Tibial nerve (tissue), 4 donors: ENCODE results near the gene SRSF5. TPM values are rescaled to one million over a fixed set of nuclear protein-coding genes. Genes with fewer than 3 reads are reported as not detected.

Experiments
- DNase-seq, 2 donors: peaks; one replicate each; pipeline ENCODE4 v3.0.0-alpha.2; 2019; ENCODE audit warnings: low spot score in 2 of 2
- H3K27ac ChIP-seq, 4 donors: fragments of 200-600 bp; sonication (generic) in 3 of 4; one replicate each; pipeline ENCODE4 v1.5.1; 2017 to 2019; ENCODE audit warnings: mild to moderate bottlenecking in 1 of 4
- H3K27me3 ChIP-seq, 2 donors: fragments of 200-600 bp; sonication (generic) in 1 of 2; one replicate each; pipeline versions ENCODE4 v1.5.1 to v1.6.0; 2017 to 2019
- H3K36me3 ChIP-seq, 3 donors: fragments of 200-600 bp; sonication (generic); one replicate each; pipeline ENCODE4 v1.5.1; 2018 to 2019
- H3K4me1 ChIP-seq, 4 donors: fragments of 200-600 bp; sonication (generic) in 3 of 4; one replicate each; pipeline ENCODE4 v1.5.1; 2017 to 2019
- H3K4me3 ChIP-seq, 4 donors: fragments of 200-600 bp; sonication (generic) in 3 of 4; one replicate each; pipeline ENCODE4 v1.5.1; 2017 to 2019; ENCODE audit warnings: mild to moderate bottlenecking in 1 of 4, moderate library complexity in 1 of 4
- H3K9me3 ChIP-seq, 4 donors: fragments of 200-600 bp; sonication (generic) in 3 of 4; one replicate each; pipeline ENCODE4 v1.5.1; 2017 to 2019
- EP300 ChIP-seq, 2 donors: sonication (generic); formaldehyde crosslinking; IDR thresholded peaks; one replicate each; pipeline ENCODE4 v1.6.1; 2017; ENCODE audit warnings: antibody characterized with exemption in 2 of 2, mild to moderate bottlenecking in 1 of 2
- POLR2A ChIP-seq, 2 donors: fragments of 450-650 bp; IDR thresholded peaks; one replicate each; pipeline ENCODE4 v1.6.1; 2017; ENCODE audit warnings: antibody characterized with exemption in 2 of 2, mild to moderate bottlenecking in 2 of 2, moderate library complexity in 2 of 2
- WGBS, 2 donors: methylation state at CpG; one replicate each; pipeline ENCODE4 v1.1.5; 2018; 5-methylcytosine and 5-hydroxymethylcytosine counted together
- total RNA-seq, 4 donors: library from RNA; depleted of rRNA; stranded (reverse); fragments of >200 nt; gene quantifications; one replicate each; pipeline ENCODE4 v1.1.0, GENCODE V29; 2016
- TF ChIP-seq, protein P1 (sequence below), 5 experiments: fragments of 200-600 bp in 3 of 5; fragments of 450-650 bp in 2 of 5; sonication (generic) in 3 of 5; IDR thresholded peaks; one replicate each; pipeline ENCODE4 v1.5.1; 2016 to 2019; ENCODE audit warnings: antibody characterized with exemption in 5 of 5, mild to moderate bottlenecking in 3 of 5, moderate library complexity in 2 of 5

The SRSF5 gene
- total RNA-seq, 4 donors from 2014 or later, result 308 to 470 (median 361) TPM

DNA sequence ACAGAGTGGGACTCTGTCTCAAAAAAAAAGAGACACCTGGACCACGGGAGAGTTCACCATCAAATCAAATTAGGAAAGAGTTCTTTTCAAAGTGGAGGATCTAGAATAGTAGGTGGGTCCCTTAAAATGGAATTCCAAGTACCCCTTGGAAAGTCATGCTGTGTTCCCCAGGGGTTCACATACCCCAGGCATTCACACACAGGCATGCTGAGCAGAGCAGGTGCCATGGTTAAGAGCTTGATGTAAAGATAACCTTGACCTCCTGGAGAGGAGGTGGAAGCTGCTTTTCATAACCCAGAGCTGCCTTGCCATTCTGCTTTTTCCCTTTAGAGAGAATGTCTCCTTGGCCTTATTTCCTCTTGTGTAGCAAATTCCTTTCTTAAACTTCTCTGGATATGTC lies 14.2 kb upstream of the SRSF5 start:
- Histone ChIP-seq H3K27ac (no peak overlapping the region), H3K36me3 (no peaks in the 10 kb centered on the region), H3K27me3 (no peaks in the 10 kb centered on the region), H3K4me1 (no peaks in the 10 kb centered on the region), H3K9me3 (no peaks in the 10 kb centered on the region), H3K4me3 (no peak overlapping the region)
- DNase-seq, result no peak
- TF ChIP-seq, protein P1, sequence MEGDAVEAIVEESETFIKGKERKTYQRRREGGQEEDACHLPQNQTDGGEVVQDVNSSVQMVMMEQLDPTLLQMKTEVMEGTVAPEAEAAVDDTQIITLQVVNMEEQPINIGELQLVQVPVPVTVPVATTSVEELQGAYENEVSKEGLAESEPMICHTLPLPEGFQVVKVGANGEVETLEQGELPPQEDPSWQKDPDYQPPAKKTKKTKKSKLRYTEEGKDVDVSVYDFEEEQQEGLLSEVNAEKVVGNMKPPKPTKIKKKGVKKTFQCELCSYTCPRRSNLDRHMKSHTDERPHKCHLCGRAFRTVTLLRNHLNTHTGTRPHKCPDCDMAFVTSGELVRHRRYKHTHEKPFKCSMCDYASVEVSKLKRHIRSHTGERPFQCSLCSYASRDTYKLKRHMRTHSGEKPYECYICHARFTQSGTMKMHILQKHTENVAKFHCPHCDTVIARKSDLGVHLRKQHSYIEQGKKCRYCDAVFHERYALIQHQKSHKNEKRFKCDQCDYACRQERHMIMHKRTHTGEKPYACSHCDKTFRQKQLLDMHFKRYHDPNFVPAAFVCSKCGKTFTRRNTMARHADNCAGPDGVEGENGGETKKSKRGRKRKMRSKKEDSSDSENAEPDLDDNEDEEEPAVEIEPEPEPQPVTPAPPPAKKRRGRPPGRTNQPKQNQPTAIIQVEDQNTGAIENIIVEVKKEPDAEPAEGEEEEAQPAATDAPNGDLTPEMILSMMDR (IDR thresholded peaks at IDR 0.05), result no peak
- TF ChIP-seq POLR2A (IDR thresholded peaks at IDR 0.05) (no peak), EP300 (IDR thresholded peaks at IDR 0.05) (no peak)
- WGBS, 2 donors, result 48 to 52% methylated on average over 1 of the region's 1 CpG

DNA sequence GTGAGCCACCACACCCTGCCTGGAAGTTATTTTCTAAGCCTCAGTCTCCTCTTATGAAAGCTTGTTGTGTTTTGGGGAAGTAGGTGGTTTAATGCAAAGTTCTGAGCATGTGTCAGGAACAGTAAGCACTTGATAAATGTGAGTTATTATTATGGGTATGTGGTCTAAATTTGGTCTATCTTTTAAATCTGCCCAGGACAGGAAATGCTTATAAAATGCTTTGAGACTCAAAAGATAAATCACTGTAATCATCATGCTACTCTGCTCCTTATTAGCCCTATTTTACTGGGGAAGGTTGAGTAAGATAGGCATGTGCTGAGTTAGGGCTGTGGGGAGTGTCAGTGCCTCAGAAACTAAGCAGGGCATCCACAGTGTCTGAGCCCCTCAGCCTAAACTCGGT lies 13.1 kb upstream of the SRSF5 start:
- Histone ChIP-seq H3K27ac (no peak overlapping the region), H3K4me1 (no peaks in the 10 kb centered on the region), H3K4me3 (no peak overlapping the region), H3K27me3 (no peaks in the 10 kb centered on the region), H3K9me3 (no peaks in the 10 kb centered on the region), H3K36me3 (no peaks in the 10 kb centered on the region)
- WGBS, 2 donors, result 62 to 94% methylated on average over 1 of the region's 1 CpG
- TF ChIP-seq, protein P1 (IDR thresholded peaks at IDR 0.05), result no peak
- TF ChIP-seq EP300 (IDR thresholded peaks at IDR 0.05) (no peak), POLR2A (IDR thresholded peaks at IDR 0.05) (no peak)
- DNase-seq, result no peak

- H3K4me3 ChIP-seq, result no peak overlapping the region
- TF ChIP-seq EP300 (IDR thresholded peaks at IDR 0.05) (no peak), POLR2A (IDR thresholded peaks at IDR 0.05) (no peak)
- H3K4me1 ChIP-seq, result no peaks in the 10 kb centered on the region
- no peak overlapping the region for H3K27ac ChIP-seq
- no peak for DNase-seq
- 95 to 96% methylated on average over 2 of the region's 2 CpGs for WGBS, 2 donors
- no peaks in the 10 kb centered on the region for H3K36me3 ChIP-seq
- H3K27me3 ChIP-seq, result no peaks in the 10 kb centered on the region
- H3K9me3 ChIP-seq, result no peaks in the 10 kb centered on the region
These were observed 12.5 kb upstream of the SRSF5 start for GRCh38 chr14:69754487-69754886.

GRCh38 chr14:69755296-69755695 lies 11.6 kb upstream of the SRSF5 start:
- Histone ChIP-seq H3K27ac (peak overlapping the region in 1 of 4 donors; percentile 47), H3K36me3 (no peaks in the 10 kb centered on the region), H3K4me1 (no peaks in the 10 kb centered on the region), H3K27me3 (no peaks in the 10 kb centered on the region), H3K9me3 (no peaks in the 10 kb centered on the region), H3K4me3 (no peak overlapping the region)
- no peak for DNase-seq
- TF ChIP-seq POLR2A (IDR thresholded peaks at IDR 0.05), result no peak
- no peak for TF ChIP-seq EP300 (IDR thresholded peaks at IDR 0.05)

DNA sequence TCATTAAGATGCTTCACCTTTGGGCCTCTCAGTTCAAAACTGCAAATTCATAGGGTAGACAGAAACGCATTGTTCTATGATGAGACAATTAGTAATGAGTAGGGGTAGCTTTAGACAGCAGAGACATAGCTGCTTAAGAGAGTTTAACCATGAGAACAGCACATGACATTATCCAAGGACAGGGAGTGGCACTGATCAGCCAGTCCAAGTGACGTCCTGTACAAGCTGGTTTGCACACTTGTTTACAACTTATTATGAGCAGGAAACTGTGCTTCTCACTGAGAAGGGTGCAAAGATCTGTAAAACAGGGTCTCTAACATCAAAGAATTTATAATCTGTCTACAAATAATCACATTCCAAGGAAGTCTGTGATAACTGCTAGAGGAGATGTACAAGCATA lies 11.2 kb upstream of the SRSF5 start:
- Histone ChIP-seq H3K4me3 (no peak overlapping the region), H3K9me3 (no peaks in the 10 kb centered on the region), H3K4me1 (no peaks in the 10 kb centered on the region), H3K27me3 (no peaks in the 10 kb centered on the region), H3K36me3 (no peaks in the 10 kb centered on the region), H3K27ac (peak overlapping the region in 1 of 4 donors; percentile 47)
- TF ChIP-seq POLR2A (IDR thresholded peaks at IDR 0.05), result no peak
- TF ChIP-seq, protein P1 (IDR thresholded peaks at IDR 0.05), result no peak
- no peak for TF ChIP-seq EP300 (IDR thresholded peaks at IDR 0.05)
- WGBS, 2 donors, result 44 to 63% methylated on average over 2 of the region's 2 CpGs
- DNase-seq, result no peak

- no peak overlapping the region for H3K27ac ChIP-seq
- WGBS, 2 donors, result 71 to 73% methylated on average over 3 of the region's 3 CpGs
- no peaks in the 10 kb centered on the region for H3K27me3 ChIP-seq
- H3K4me3 ChIP-seq, result no peak overlapping the region
- H3K36me3 ChIP-seq, result no peaks in the 10 kb centered on the region
- no peaks in the 10 kb centered on the region for H3K4me1 ChIP-seq
- TF ChIP-seq POLR2A (IDR thresholded peaks at IDR 0.05), result no peak
- TF ChIP-seq EP300 (IDR thresholded peaks at IDR 0.05), result no peak
- TF ChIP-seq, protein P1 (IDR thresholded peaks at IDR 0.05), result no peak
- no peaks in the 10 kb centered on the region for H3K9me3 ChIP-seq
- DNase-seq, result no peak
These were observed 10.6 kb upstream of the SRSF5 start for GRCh38 chr14:69756298-69756697.
